ENCODE results near the gene RETREG1. TPM values are rescaled to one million over a fixed set of nuclear protein-coding genes. Genes with fewer than 3 reads are reported as not detected.

RETREG1 gene
- polyA plus RNA-seq, 1 of the 3 experiments (the other 2 are of a cell fraction) = 0.43 TPM

- H3F3A ChIP-seq (replicated peaks; ENCODE audit: insufficient read depth) = peaks cover 11% of the 10 kb centered on the region
- H3K9ac ChIP-seq = no peak overlapping the region
Measured at GRCh38 chr5:16456103-16456832, 160.5 kb downstream of the RETREG1 start.

More at GRCh38 chr5:16456103-16456832, 160.5 kb downstream of the RETREG1 start:
- H3K9me3 ChIP-seq = no peaks in the 10 kb centered on the region
- peak; percentile 43 for DNase-seq
- no peak overlapping the region for H3K4me3 ChIP-seq (ENCODE audit: low read depth in 2 of 2, low read length in 1 of 2)
- peaks cover 38% of the 10 kb centered on the region for H4K20me1 ChIP-seq (ENCODE audit: insufficient read depth)
- peaks cover 0 to 6% of the 10 kb centered on the region in 2 experiments; a peak in 2 of 4 replicates for H3K4me1 ChIP-seq (ENCODE audit: control insufficient read depth in 1 of 2, insufficient read depth in 2 of 2, low read depth in 1 of 2, low read length in 1 of 2)
- H3K27me3 ChIP-seq (ENCODE audit: insufficient read depth) = no peaks in the 10 kb centered on the region
- no peak overlapping the region for H3K4me2 ChIP-seq
- 45% methylated on average over 4 of the region's 4 CpGs for WGBS (ENCODE audit: low lambda C conversion rate)
- ChIA-PET CTCF (interaction anchor here (0.6 to 7.6 kb wide), 52 partner anchors 8 to 1366 kb away, joined by 3 to 99 read pairs (median 4); partner anchors contain the start of genes FBXL7 and MARCHF11), POLR2A (interaction anchor here (1.1 kb wide), 1 partner anchor 287 kb away, joined by 3 read pairs; no protein-coding TSS in a partner anchor)
- peaks cover 71 to 90% of the 10 kb centered on the region in 2 experiments for H3K36me3 ChIP-seq (replicated peaks in 1 of 2; ENCODE audit: control insufficient read depth in 1 of 2, insufficient read depth in 2 of 2, low read length in 1 of 2)
- no peaks in the 10 kb centered on the region for H3K9me2 ChIP-seq
- peaks cover 48% of the 10 kb centered on the region; the same call in 1 of the 2 replicates for H3K79me2 ChIP-seq (ENCODE audit: insufficient read depth)
- TF ChIP-seq TCF12 (IDR thresholded peaks at IDR 0.05) = no peak
- TF ChIP-seq TEAD4 (IDR thresholded peaks at IDR 0.05; ENCODE audit: borderline replicate concordance, insufficient read depth) = no peak
- TF ChIP-seq IRF3 (IDR thresholded peaks at IDR 0.05; ENCODE audit: low read depth, low read length) = no peak
- TF ChIP-seq RAD21 (IDR thresholded peaks at IDR 0.05; ENCODE audit: low read length) = peak; percentile 83
- TF ChIP-seq FOSL2 (IDR thresholded peaks at IDR 0.05; ENCODE audit: borderline replicate concordance, low read depth) = peak; percentile 7; the same call in 1 of the 2 replicates
- TF ChIP-seq YY1 (IDR thresholded peaks at IDR 0.05; ENCODE audit: low read depth) = no peak
- no peak for TF ChIP-seq RXRA (IDR thresholded peaks at IDR 0.05; ENCODE audit: borderline replicate concordance, low read depth)
- peak; percentile 52 for TF ChIP-seq SMC3 (IDR thresholded peaks at IDR 0.05; ENCODE audit: low read depth, low read length)
- TF ChIP-seq, protein P1, sequence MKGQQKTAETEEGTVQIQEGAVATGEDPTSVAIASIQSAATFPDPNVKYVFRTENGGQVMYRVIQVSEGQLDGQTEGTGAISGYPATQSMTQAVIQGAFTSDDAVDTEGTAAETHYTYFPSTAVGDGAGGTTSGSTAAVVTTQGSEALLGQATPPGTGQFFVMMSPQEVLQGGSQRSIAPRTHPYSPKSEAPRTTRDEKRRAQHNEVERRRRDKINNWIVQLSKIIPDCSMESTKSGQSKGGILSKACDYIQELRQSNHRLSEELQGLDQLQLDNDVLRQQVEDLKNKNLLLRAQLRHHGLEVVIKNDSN (IDR thresholded peaks at IDR 0.05; ENCODE audit: borderline replicate concordance, low read depth) = no peak
- no peak for TF ChIP-seq PBX3 (IDR thresholded peaks at IDR 0.05)
- TF ChIP-seq CTCF (IDR thresholded peaks at IDR 0.05) = peak; percentile 84
- H3K27ac ChIP-seq (ENCODE audit: low read depth in 2 of 2, low read length in 1 of 2) = peak overlapping the region in 1 of 2 experiments; percentile 37; a peak in 3 of 4 replicates
- H2AFZ ChIP-seq (ENCODE audit: low read depth) = no peak overlapping the region

Measured in SK-N-SH (cell line).